Measurements from ENCODE around the gene NR6A1.

DNA sequence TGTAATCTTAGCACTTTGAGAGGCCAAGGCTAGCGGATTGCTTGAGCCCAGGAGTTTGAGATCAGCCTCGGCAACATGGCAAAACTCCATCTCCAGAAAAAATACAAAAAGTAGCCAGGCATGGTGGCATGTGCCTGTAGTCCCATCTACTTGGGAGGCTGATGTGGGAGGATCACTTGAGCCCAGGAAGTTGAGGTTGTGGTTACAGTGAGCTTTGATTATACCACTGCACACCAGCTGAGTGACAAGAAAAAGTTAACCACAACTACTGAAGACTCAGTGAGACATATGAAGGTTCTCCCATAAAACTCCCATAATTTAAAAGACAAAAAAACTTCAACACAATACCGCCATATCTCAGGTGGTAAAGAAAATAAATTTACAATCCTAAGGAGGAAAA is 98.0 kb downstream of the NR6A1 start:
- TF ChIP-seq, protein P1, sequence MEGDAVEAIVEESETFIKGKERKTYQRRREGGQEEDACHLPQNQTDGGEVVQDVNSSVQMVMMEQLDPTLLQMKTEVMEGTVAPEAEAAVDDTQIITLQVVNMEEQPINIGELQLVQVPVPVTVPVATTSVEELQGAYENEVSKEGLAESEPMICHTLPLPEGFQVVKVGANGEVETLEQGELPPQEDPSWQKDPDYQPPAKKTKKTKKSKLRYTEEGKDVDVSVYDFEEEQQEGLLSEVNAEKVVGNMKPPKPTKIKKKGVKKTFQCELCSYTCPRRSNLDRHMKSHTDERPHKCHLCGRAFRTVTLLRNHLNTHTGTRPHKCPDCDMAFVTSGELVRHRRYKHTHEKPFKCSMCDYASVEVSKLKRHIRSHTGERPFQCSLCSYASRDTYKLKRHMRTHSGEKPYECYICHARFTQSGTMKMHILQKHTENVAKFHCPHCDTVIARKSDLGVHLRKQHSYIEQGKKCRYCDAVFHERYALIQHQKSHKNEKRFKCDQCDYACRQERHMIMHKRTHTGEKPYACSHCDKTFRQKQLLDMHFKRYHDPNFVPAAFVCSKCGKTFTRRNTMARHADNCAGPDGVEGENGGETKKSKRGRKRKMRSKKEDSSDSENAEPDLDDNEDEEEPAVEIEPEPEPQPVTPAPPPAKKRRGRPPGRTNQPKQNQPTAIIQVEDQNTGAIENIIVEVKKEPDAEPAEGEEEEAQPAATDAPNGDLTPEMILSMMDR (conservative IDR thresholded peaks at IDR 0.05; ENCODE audit: low read length): no peak
- TF ChIP-seq EZH2phosphoT487 (IDR thresholded peaks at IDR 0.05; ENCODE audit: borderline replicate concordance): no peak

Data from Loucy (cell line).